Measurements from ENCODE around the gene SMARCD3.

The SMARCD3 gene

GRCh38 chr7:151246851-151247580 is 1.5 kb downstream of the SMARCD3 start:
- DNase-seq, result no peak

- no peak for DNase-seq
Observed at GRCh38 chr7:151246102-151246850, 2.2 kb downstream of the SMARCD3 start.

- peak; percentile 20 for DNase-seq
Observed at GRCh38 chr7:151245360-151246101, 3.0 kb downstream of the SMARCD3 start.

GRCh38 chr7:151244841-151245346 is 3.6 kb downstream of the SMARCD3 start:
- no peak for DNase-seq

- peak; percentile 51 for DNase-seq
Observed at GRCh38 chr7:151244196-151244840, 4.2 kb downstream of the SMARCD3 start.

- peak; percentile 25 for DNase-seq
Observed at GRCh38 chr7:151243408-151244195, 4.9 kb downstream of the SMARCD3 start.

GRCh38 chr7:151243045-151243349 is 5.5 kb downstream of the SMARCD3 start:
- DNase-seq, result no peak

- no peak for DNase-seq
Observed at GRCh38 chr7:151242159-151243044, 6.1 kb downstream of the SMARCD3 start.

- no peak for DNase-seq
Observed at GRCh38 chr7:151241755-151242096, 6.8 kb downstream of the SMARCD3 start.

GRCh38 chr7:151240942-151241754 is 7.3 kb downstream of the SMARCD3 start:
- DNase-seq, result no peak

GRCh38 chr7:151240536-151240935 is 8.0 kb downstream of the SMARCD3 start:
- DNase-seq, result no peak

- DNase-seq, result no peak
Observed at GRCh38 chr7:151239837-151240459, 8.5 kb downstream of the SMARCD3 start.

- DNase-seq, result no peak
Observed at GRCh38 chr7:151238924-151239836, 9.3 kb downstream of the SMARCD3 start.

GRCh38 chr7:151238190-151238810 is 10.2 kb downstream of the SMARCD3 start:
- no peak for DNase-seq

GRCh38 chr7:151237244-151238189 is 11.0 kb downstream of the SMARCD3 start:
- DNase-seq, result no peak

- DNase-seq, result no peak
Observed at GRCh38 chr7:151236406-151236805, 12.1 kb downstream of the SMARCD3 start.
